SK-N-SH (cell line): ENCODE results near the gene NALCN. TPM values are rescaled to one million over a fixed set of nuclear protein-coding genes. Genes with fewer than 3 reads are reported as not detected.

Source experiments
- CTCF ChIA-PET: fragments of 300-600, 350-600 bp; formaldehyde crosslinking; extraction: SDS; loops from one replicate; lab custom pipeline; 2021; lab: Yijun Ruan, JAX
- POLR2A ChIA-PET: fragments of 350-600 bp; sonication (Branson Sonifier 250); formaldehyde crosslinking; extraction: SDS; loops from one replicate; lab custom pipeline; 2020; ENCODE audit warnings: antibody characterized with exemption, inconsistent platforms; lab: Yijun Ruan, JAX
- DNase-seq: peaks from one replicate; pipeline ENCODE4 v3.0.0; 2012
- H2AFZ ChIP-seq: fragments of 200-600 bp; sonication (generic); 2 replicates; pipeline ENCODE4 v1.8.1; 2016; ENCODE audit warnings: antibody characterized with exemption, mild to moderate bottlenecking, low read depth
- H3F3A ChIP-seq: fragments of 200-600 bp; sonication (generic); replicated peaks from 2 replicates; pipeline ENCODE3; 2016; ENCODE audit warnings: antibody characterized with exemption, mild to moderate bottlenecking; ENCODE audit not compliant: insufficient read depth
- H3K27ac ChIP-seq, 2 experiments: fragments of 200-500 bp in 1 of 2; fragments of 200-600 bp in 1 of 2; sonication (Bioruptor generic) in 1 of 2; sonication (generic), shearing (Covaris generic) in 1 of 2; 2 replicates each; pipeline versions ENCODE4 v1.5.1 to v1.6.1; 2014 to 2016; ENCODE audit warnings: low read depth in 2 of 2, inconsistent platforms in 1 of 2, low read length in 1 of 2, mild to moderate bottlenecking in 1 of 2, mixed read lengths in 1 of 2
- H3K27me3 ChIP-seq: fragments of 200-600 bp; sonication (generic), shearing (Covaris generic); 2 replicates; pipeline ENCODE4 v1.6.1; 2016; ENCODE audit warnings: mixed run types; ENCODE audit not compliant: insufficient read depth
- H3K36me3 ChIP-seq, 2 experiments: fragments of 200-500 bp in 1 of 2; fragments of 200-600 bp in 1 of 2; sonication (Bioruptor generic) in 1 of 2; sonication (generic) in 1 of 2; replicated peaks in 1 of 2; 2 replicates each; pipeline versions ENCODE3 to v1.5.1; 2014 to 2016; ENCODE audit warnings: low read length in 1 of 2, mild to moderate bottlenecking in 1 of 2; ENCODE audit not compliant: insufficient read depth in 2 of 2, control insufficient read depth in 1 of 2
- H3K4me1 ChIP-seq, 2 experiments: fragments of 200-500 bp in 1 of 2; fragments of 200-600 bp in 1 of 2; sonication (Bioruptor generic) in 1 of 2; sonication (generic), shearing (Covaris generic) in 1 of 2; 2 replicates each; pipeline versions ENCODE4 v1.5.1 to v1.6.1; 2014 to 2016; ENCODE audit warnings: low read depth in 1 of 2, low read length in 1 of 2, mixed run types in 1 of 2; ENCODE audit not compliant: insufficient read depth in 2 of 2, control insufficient read depth in 1 of 2
- H3K4me2 ChIP-seq: fragments of 200-600 bp; sonication (generic), shearing (Covaris generic); 2 replicates; pipeline ENCODE4 v1.6.1; 2017; ENCODE audit warnings: mixed run types
- H3K4me3 ChIP-seq, 2 experiments: fragments of 200-500 bp in 1 of 2; fragments of 200-600 bp in 1 of 2; sonication (Bioruptor generic) in 1 of 2; sonication (generic), shearing (Covaris generic) in 1 of 2; 2 replicates each; pipeline versions ENCODE4 v1.5.1 to v1.8.1; 2014 to 2016; ENCODE audit warnings: low read depth in 2 of 2, inconsistent platforms in 1 of 2, low read length in 1 of 2, mild to moderate bottlenecking in 1 of 2, mixed read lengths in 1 of 2, moderate library complexity in 1 of 2
- H3K79me2 ChIP-seq: fragments of 200-600 bp; sonication (generic); 2 replicates; pipeline ENCODE4 v1.8.1; 2017; ENCODE audit warnings: mild to moderate bottlenecking; ENCODE audit not compliant: insufficient read depth
- H3K9ac ChIP-seq: fragments of 200-600 bp; sonication (generic); 2 replicates; pipeline ENCODE4 v1.6.1; 2017; ENCODE audit warnings: mixed run types
- H3K9me2 ChIP-seq: fragments of 200-600 bp; sonication (generic); 2 replicates; pipeline ENCODE4 v1.6.1; 2017; ENCODE audit warnings: mixed run types
- H3K9me3 ChIP-seq: fragments of 200-600 bp; sonication (generic); 2 replicates; pipeline ENCODE4 v1.6.1; 2017; ENCODE audit warnings: mixed run types, mild to moderate bottlenecking, moderate library complexity
- H4K20me1 ChIP-seq: fragments of 200-600 bp; sonication (generic); 2 replicates; pipeline ENCODE4 v1.6.1; 2017; ENCODE audit warnings: mild to moderate bottlenecking, mixed run types; ENCODE audit not compliant: insufficient read depth
- CHD2 ChIP-seq: fragments of 150-350 bp; IDR thresholded peaks from 2 replicates; pipeline ENCODE4 v1.6.1; 2018; ENCODE audit warnings: low read length; ENCODE audit not compliant: partially characterized antibody
- ELF1 ChIP-seq: IDR thresholded peaks from 2 replicates; pipeline ENCODE4 v1.4.0; 2012
- FOSL2 ChIP-seq: IDR thresholded peaks from 2 replicates; pipeline ENCODE4 v1.4.0; 2012; ENCODE audit warnings: low read depth, mild to moderate bottlenecking, moderate library complexity, borderline replicate concordance
- GABPA ChIP-seq: IDR thresholded peaks from 2 replicates; pipeline ENCODE4 v1.4.0; 2012; ENCODE audit warnings: low read depth, mild to moderate bottlenecking
- GATA2 ChIP-seq: sonication (generic); formaldehyde crosslinking; IDR thresholded peaks from 2 replicates; pipeline ENCODE4 v1.5.0; 2020; ENCODE audit warnings: mild to moderate bottlenecking, missing genetic modification reagents
- IRF3 ChIP-seq: fragments of 150-350 bp; IDR thresholded peaks from 2 replicates; pipeline ENCODE4 v1.6.1; 2016; ENCODE audit warnings: mild to moderate bottlenecking, low read depth, low read length
- JUND ChIP-seq: IDR thresholded peaks from 2 replicates; pipeline ENCODE4 v1.4.0; 2012
- MEF2A ChIP-seq: IDR thresholded peaks from 2 replicates; pipeline ENCODE4 v1.4.0; 2012; ENCODE audit warnings: low read depth, borderline replicate concordance
- RAD21 ChIP-seq: IDR thresholded peaks from 2 replicates; pipeline ENCODE4 v1.6.1; 2012; ENCODE audit warnings: mild to moderate bottlenecking, low read length
- RCOR1 ChIP-seq: fragments of 150-350 bp; IDR thresholded peaks from 2 replicates; pipeline ENCODE4 v1.6.1; 2017; ENCODE audit warnings: antibody characterized with exemption, low read length
- RFX5 ChIP-seq: IDR thresholded peaks from 2 replicates; pipeline ENCODE4 v1.6.1; 2012; ENCODE audit warnings: mild to moderate bottlenecking, improper control_type of control experiment, low read length
- SIN3A ChIP-seq: IDR thresholded peaks from 2 replicates; pipeline ENCODE4 v1.6.1; 2012; ENCODE audit warnings: low read depth, mild to moderate bottlenecking, low read length, moderate library complexity, borderline replicate concordance
- TAF1 ChIP-seq: IDR thresholded peaks from 2 replicates; pipeline ENCODE4 v1.6.1; 2012; ENCODE audit warnings: low read depth, mild to moderate bottlenecking, low read length, moderate library complexity, borderline replicate concordance
- TCF12 ChIP-seq: IDR thresholded peaks from 2 replicates; pipeline ENCODE4 v1.4.0; 2012
- WGBS: methylation state at CpG from one replicate; pipeline ENCODE4 v1.1.6; 2017; ENCODE audit warnings: low lambda C conversion rate; 5-methylcytosine and 5-hydroxymethylcytosine counted together
- polyA plus RNA-seq, 3 experiments: library from polyadenylated mRNA; depleted of rRNA; stranded (reverse); fragments of >200 nt; gene quantifications; 2 replicates each; pipeline ENCODE4 v1.2.3, GENCODE V29; 2012
- TF ChIP-seq, protein P1 (sequence below): IDR thresholded peaks from 2 replicates; pipeline ENCODE4 v1.6.1; 2012; ENCODE audit warnings: mild to moderate bottlenecking, low read depth, low read length, moderate library complexity
- TF ChIP-seq, protein P2 (sequence below): fragments of 150-350 bp; IDR thresholded peaks from 2 replicates; pipeline ENCODE4 v1.6.1; 2017; ENCODE audit warnings: antibody characterized with exemption, low read length, low read depth, borderline replicate concordance

Gene NALCN
- polyA plus RNA-seq, 1 of the 3 experiments (the other 2 are of a cell fraction): 3.0 TPM

DNA sequence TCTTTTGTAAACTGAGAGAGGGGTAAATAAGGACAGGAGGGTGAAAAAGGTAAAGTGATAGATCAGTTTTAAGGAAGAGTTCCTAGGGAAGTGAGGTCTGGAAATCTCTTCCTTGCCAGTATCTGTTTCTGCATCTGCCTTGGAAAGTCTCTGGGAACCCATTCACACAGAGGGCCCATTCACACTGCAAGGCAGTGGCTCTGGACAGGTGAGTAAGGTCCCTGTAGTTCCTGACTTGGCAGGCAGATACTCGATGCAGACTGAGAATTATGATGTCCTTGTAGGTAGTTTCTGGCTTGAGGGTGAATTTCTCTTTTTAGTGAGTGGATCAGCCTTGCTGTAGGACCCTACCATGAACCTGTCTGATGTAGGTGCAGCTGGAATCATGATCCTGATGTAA lies 293.3 kb downstream of the NALCN start:
- 0% methylated on average over 1 of the region's 1 CpG for WGBS
- Histone ChIP-seq H3K4me2 (no peak overlapping the region), H3K27ac (no peak overlapping the region), H3K9ac (no peak overlapping the region), H3K4me1 (no peaks in the 10 kb centered on the region), H2AFZ (no peak overlapping the region), H3K9me3 (no peaks in the 10 kb centered on the region), H3K36me3 (no peaks in the 10 kb centered on the region), H3F3A (peaks cover 2% of the 10 kb centered on the region), H4K20me1 (no peaks in the 10 kb centered on the region), H3K4me3 (no peak overlapping the region), H3K79me2 (no peaks in the 10 kb centered on the region), H3K9me2 (no peaks in the 10 kb centered on the region), H3K27me3 (no peaks in the 10 kb centered on the region)
- no peak for TF ChIP-seq GABPA
- no peak for TF ChIP-seq SIN3A
- TF ChIP-seq FOSL2: no peak
- TF ChIP-seq CHD2: no peak
- TF ChIP-seq IRF3: no peak
- no peak for TF ChIP-seq JUND
- no peak for TF ChIP-seq GATA2 (CRISPR knock-in tag)
- TF ChIP-seq RFX5: no peak
- TF ChIP-seq TAF1: no peak
- TF ChIP-seq, protein P1, sequence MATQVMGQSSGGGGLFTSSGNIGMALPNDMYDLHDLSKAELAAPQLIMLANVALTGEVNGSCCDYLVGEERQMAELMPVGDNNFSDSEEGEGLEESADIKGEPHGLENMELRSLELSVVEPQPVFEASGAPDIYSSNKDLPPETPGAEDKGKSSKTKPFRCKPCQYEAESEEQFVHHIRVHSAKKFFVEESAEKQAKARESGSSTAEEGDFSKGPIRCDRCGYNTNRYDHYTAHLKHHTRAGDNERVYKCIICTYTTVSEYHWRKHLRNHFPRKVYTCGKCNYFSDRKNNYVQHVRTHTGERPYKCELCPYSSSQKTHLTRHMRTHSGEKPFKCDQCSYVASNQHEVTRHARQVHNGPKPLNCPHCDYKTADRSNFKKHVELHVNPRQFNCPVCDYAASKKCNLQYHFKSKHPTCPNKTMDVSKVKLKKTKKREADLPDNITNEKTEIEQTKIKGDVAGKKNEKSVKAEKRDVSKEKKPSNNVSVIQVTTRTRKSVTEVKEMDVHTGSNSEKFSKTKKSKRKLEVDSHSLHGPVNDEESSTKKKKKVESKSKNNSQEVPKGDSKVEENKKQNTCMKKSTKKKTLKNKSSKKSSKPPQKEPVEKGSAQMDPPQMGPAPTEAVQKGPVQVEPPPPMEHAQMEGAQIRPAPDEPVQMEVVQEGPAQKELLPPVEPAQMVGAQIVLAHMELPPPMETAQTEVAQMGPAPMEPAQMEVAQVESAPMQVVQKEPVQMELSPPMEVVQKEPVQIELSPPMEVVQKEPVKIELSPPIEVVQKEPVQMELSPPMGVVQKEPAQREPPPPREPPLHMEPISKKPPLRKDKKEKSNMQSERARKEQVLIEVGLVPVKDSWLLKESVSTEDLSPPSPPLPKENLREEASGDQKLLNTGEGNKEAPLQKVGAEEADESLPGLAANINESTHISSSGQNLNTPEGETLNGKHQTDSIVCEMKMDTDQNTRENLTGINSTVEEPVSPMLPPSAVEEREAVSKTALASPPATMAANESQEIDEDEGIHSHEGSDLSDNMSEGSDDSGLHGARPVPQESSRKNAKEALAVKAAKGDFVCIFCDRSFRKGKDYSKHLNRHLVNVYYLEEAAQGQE: no peak
- no peak for TF ChIP-seq RCOR1
- no peak for TF ChIP-seq RAD21
- ChIA-PET CTCF (interaction anchor here (2.3 kb wide), 1 partner anchor 550 kb away, joined by 5 read pairs; no protein-coding TSS in a partner anchor), POLR2A (no interaction called here)
- DNase-seq: no peak

DNA sequence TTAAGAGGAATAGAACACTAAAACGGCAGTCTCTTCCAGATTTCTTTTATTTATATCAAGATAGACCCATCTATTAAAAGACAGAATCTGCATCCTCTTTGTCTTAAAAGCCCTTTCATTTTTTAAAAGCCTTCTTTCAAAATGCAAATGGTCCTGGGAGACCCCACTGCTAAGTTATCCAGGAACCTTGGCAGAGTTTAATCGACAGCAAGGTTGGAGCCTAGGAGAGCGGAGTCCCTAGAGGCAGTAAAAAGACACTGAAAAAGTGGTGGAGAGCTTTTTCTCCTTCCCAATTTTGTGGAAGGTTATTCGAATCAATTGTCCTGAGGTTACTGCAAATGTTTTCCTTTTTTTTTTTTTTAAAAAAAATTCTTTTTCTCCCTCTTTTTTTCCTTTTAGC lies 294.7 kb downstream of the NALCN start:
- no peaks in the 10 kb centered on the region for H3K9me2 ChIP-seq
- no peaks in the 10 kb centered on the region for H3K27me3 ChIP-seq
- DNase-seq: no peak
- H3K4me3 ChIP-seq: no peak overlapping the region
- H4K20me1 ChIP-seq: no peaks in the 10 kb centered on the region
- H3K9me3 ChIP-seq: no peaks in the 10 kb centered on the region
- ChIA-PET CTCF (interaction anchor here (0.5 to 1.6 kb wide), 2 partner anchors 20 to 400 kb away, joined by 3 to 4 read pairs; no protein-coding TSS in a partner anchor), POLR2A (no interaction called here)
- H3K9ac ChIP-seq: no peak overlapping the region
- H3K4me1 ChIP-seq: no peaks in the 10 kb centered on the region
- WGBS: 70% methylated on average over 4 of the region's 4 CpGs
- TF ChIP-seq MEF2A (no peak), RAD21 (no peak), ELF1 (no peak), TCF12 (no peak)
- TF ChIP-seq, protein P2, sequence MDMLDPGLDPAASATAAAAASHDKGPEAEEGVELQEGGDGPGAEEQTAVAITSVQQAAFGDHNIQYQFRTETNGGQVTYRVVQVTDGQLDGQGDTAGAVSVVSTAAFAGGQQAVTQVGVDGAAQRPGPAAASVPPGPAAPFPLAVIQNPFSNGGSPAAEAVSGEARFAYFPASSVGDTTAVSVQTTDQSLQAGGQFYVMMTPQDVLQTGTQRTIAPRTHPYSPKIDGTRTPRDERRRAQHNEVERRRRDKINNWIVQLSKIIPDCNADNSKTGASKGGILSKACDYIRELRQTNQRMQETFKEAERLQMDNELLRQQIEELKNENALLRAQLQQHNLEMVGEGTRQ: no peak
- no peaks in the 10 kb centered on the region for H3K36me3 ChIP-seq
- H2AFZ ChIP-seq: no peak overlapping the region
- no peaks in the 10 kb centered on the region for H3F3A ChIP-seq
- no peaks in the 10 kb centered on the region for H3K79me2 ChIP-seq
- H3K27ac ChIP-seq: no peak overlapping the region
- no peak overlapping the region for H3K4me2 ChIP-seq
